GM12864 (cell line): ENCODE results near the gene CHD1.

Source experiments
- DNase-seq: peaks from one replicate; pipeline ENCODE4 v3.0.0-alpha.2; 2011; ENCODE audit warnings: low read depth
- H3K4me3 ChIP-seq: 2 replicates; pipeline ENCODE4 v1.5.1; 2011; ENCODE audit warnings: mild to moderate bottlenecking, low read depth, low read length, control low read depth
- TF ChIP-seq, protein P1 (sequence below): IDR thresholded peaks from 2 replicates; pipeline ENCODE4 v1.5.1; 2011; ENCODE audit warnings: low read depth, mild to moderate bottlenecking, moderate library complexity, low read length, control low read depth, inconsistent platforms; ENCODE audit errors: missing control alignments

CHD1 gene

DNA sequence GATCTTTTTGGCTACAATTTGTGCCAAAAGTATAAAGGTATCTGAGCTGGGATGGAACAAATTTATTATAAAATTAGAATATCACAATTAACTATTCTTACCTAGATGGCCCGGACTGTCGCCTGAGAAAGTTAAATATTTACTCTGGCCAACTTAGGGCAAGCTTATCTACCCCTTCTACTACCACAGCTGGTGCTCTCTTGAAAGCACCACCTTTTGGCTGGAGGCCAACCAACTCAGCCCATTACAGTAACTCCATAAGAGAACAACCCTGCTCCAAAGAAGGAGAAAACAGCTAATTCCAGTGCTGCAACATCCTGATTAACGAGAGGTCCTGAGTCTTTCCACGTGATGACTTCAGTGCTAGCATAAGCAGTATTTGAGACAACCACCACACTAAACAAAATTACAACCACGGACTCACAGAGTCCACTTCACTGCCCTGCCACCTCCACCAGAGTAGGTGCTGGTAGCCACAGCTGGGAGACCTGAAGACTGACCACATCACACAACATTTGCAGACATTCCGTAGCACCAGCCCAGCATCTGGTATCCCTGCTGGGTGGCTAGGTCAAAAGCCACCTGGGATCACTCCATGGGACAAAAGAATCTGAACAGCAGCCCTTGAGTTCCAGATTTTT lies 112.1 kb downstream of the CHD1 start:
- TF ChIP-seq, protein P1, sequence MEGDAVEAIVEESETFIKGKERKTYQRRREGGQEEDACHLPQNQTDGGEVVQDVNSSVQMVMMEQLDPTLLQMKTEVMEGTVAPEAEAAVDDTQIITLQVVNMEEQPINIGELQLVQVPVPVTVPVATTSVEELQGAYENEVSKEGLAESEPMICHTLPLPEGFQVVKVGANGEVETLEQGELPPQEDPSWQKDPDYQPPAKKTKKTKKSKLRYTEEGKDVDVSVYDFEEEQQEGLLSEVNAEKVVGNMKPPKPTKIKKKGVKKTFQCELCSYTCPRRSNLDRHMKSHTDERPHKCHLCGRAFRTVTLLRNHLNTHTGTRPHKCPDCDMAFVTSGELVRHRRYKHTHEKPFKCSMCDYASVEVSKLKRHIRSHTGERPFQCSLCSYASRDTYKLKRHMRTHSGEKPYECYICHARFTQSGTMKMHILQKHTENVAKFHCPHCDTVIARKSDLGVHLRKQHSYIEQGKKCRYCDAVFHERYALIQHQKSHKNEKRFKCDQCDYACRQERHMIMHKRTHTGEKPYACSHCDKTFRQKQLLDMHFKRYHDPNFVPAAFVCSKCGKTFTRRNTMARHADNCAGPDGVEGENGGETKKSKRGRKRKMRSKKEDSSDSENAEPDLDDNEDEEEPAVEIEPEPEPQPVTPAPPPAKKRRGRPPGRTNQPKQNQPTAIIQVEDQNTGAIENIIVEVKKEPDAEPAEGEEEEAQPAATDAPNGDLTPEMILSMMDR, result no peak
- DNase-seq, result no peak
- no peak overlapping the region for H3K4me3 ChIP-seq

DNA sequence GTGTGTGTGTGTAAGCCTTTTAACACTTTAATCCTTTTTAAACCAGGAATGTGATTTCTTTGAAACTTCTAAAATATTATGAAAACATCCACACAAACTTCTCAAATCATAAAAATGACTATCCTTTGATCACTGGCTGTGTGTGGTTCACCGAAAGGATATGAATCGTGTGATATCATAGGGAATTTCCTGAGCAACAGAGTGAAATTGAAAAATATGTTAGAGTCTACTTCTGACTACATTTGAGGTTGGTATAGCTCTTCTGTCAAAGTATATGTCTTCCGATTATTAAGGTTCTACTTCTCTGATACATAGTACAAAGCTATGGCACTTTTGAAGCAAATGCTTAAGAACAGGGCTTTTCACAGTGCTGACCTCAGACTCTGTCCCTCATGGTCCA lies 115.1 kb downstream of the CHD1 start:
- TF ChIP-seq, protein P1, result no peak
- no peak overlapping the region for H3K4me3 ChIP-seq
- no peak for DNase-seq

DNA sequence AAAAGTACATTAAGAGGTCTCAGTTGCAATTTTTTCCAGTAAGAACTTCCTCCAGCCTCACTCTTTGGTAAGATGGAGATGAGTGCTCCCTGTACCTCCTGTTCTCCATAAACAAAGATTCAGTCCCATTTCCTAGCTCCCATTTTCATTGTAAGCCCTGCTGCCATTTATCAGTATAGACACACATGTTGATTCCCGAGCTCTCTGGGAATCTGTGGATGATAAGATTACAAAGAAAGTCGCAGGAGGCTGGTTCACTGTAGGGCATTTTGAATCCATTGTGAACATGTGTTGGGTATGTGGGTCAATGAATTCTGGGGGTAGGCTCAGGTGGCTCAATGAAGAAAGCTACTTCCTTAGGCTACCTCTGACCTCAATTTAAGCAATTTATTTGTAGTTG lies 118.6 kb downstream of the CHD1 start:
- TF ChIP-seq, protein P1, result no peak
- no peak overlapping the region for H3K4me3 ChIP-seq
- no peak for DNase-seq

DNA sequence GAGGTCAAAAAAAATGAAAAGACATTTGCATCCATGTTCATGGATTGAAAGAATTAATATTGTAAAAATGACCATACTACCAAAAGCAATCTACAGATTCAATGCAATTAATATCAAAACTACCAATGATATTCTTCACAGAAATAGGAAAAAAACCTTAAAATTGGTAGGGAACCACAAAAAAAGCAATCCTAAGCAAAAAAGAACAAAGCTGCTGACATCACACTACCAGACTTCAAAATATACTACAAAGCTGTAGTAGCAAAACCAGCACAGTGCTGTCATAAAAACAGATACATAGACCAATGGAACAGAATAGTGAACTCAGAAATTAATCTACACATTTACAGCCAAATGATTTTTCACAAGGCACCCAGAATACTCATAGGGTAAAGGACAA lies 121.0 kb downstream of the CHD1 start:
- TF ChIP-seq, protein P1, result no peak
- no peak for DNase-seq
- no peak overlapping the region for H3K4me3 ChIP-seq

DNA sequence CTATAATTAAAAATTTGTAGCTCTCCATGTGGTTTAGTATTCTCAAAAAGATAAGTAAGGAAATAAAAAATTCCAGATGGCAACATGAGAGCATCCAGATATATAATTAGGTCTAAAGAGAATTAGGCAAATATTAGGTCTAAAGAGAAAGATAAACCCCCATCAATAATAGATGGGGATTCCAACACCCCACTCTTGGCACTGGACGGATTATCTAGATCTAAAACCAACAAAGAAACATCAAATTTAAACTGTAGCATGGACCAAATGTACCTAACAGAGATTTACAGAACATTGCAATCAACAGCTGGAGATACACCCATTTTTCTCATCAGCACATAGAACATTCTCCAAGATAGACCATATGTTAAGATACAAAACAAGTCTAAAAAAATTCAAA lies 123.7 kb downstream of the CHD1 start:
- H3K4me3 ChIP-seq, result no peak overlapping the region
- TF ChIP-seq, protein P1, result no peak
- no peak for DNase-seq

DNA sequence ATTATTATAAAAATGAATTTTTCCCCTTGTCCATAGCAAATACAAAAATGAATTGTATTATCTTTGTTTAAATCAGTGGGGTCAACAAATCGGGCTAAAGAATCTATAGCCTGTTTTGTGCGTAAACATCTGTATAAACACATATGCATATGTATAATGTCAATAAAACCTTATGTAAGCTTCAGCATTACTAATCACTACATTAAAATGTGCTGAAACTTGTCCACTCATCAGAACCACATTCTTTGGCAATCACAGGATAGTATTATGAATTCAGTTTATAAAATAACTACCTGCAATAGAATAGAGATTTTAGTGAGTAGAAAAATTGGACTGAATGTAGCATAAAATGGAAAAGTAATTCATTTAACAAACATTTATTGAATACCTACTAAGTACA lies 124.7 kb downstream of the CHD1 start:
- no peak for DNase-seq
- H3K4me3 ChIP-seq, result no peak overlapping the region
- TF ChIP-seq, protein P1, result no peak
